Suprapubic skin (tissue), 4 donors: ENCODE data around the gene SSRP1. TPM values are rescaled to one million over a fixed set of nuclear protein-coding genes. Genes with fewer than 3 reads are reported as not detected.

ENCODE experiments used
- DNase-seq, 2 donors: peaks; one replicate each; pipeline ENCODE4 v3.0.0-alpha.2; 2019; ENCODE audit warnings: low spot score in 2 of 2
- H3K27ac ChIP-seq: fragments of 200-600 bp; sonication (generic); one replicate; pipeline ENCODE4 v1.5.1; 2019
- H3K27me3 ChIP-seq: fragments of 200-600 bp; sonication (generic); one replicate; pipeline ENCODE4 v1.5.1; 2019
- H3K36me3 ChIP-seq: fragments of 200-600 bp; sonication (generic); one replicate; pipeline ENCODE4 v1.5.1; 2019
- H3K4me1 ChIP-seq: fragments of 200-600 bp; sonication (generic); one replicate; pipeline ENCODE4 v1.5.1; 2019
- H3K4me3 ChIP-seq: fragments of 200-600 bp; sonication (generic); one replicate; pipeline ENCODE4 v1.5.1; 2019; ENCODE audit warnings: mild to moderate bottlenecking
- H3K9me3 ChIP-seq: fragments of 200-600 bp; sonication (generic); one replicate; pipeline ENCODE4 v1.5.1; 2019
- CTCF ChIP-seq, 2 donors: fragments of 200-600 bp in 1 of 2; fragments of 450-650 bp in 1 of 2; sonication (generic) in 1 of 2; IDR thresholded peaks; one replicate each; pipeline ENCODE4 v1.5.1; 2016 to 2019; ENCODE audit warnings: antibody characterized with exemption in 2 of 2, mild to moderate bottlenecking in 1 of 2, moderate library complexity in 1 of 2
- EP300 ChIP-seq: sonication (generic); formaldehyde crosslinking; IDR thresholded peaks from one replicate; pipeline ENCODE4 v1.6.1; 2017; ENCODE audit warnings: antibody characterized with exemption
- POLR2A ChIP-seq, 2 donors: fragments of 450-650 bp; IDR thresholded peaks; one replicate each; pipeline ENCODE4 v1.6.1; 2017; ENCODE audit warnings: antibody characterized with exemption in 2 of 2, mild to moderate bottlenecking in 2 of 2, moderate library complexity in 2 of 2
- POLR2AphosphoS5 ChIP-seq, 3 donors: sonication (generic); formaldehyde crosslinking; IDR thresholded peaks; one replicate each; pipeline ENCODE4 v1.6.1; 2017; ENCODE audit warnings: antibody characterized with exemption in 3 of 3
- WGBS: methylation state at CpG from one replicate; pipeline ENCODE4 v1.1.5; 2018; 5-methylcytosine and 5-hydroxymethylcytosine counted together
- total RNA-seq, 4 donors: library from RNA; depleted of rRNA; stranded (reverse); fragments of >200 nt; gene quantifications; one replicate each; pipeline ENCODE4 v1.1.0, GENCODE V29; 2016

The SSRP1 gene
- total RNA-seq, 4 donors from 2014 or later = 59.9 to 96.5 (median 67.9) TPM

DNA sequence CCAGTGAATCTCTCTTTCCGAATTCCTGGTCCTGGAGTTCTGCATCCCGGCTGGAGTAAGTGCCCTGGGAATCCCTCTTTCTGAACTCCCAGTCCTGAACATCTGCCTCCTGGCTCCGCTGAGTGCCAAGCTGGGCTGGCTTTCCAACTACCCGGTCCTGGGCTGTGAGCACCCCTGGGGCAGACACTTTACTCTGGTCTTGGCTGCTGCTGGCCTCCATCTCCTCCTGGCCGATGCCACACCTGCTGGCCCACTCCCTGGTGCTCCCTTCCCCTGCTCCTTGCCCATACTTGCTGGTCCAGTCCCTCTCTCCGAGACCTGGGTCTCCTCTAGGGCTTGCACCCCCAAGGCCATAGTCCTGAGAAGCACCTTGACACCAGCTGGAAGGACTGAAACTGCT, 25.6 kb downstream of the SSRP1 start:
- Histone ChIP-seq H3K27me3 (no peaks in the 10 kb centered on the region), H3K4me1 (peaks cover 97% of the 10 kb centered on the region), H3K27ac (peak overlapping the region; percentile 93), H3K36me3 (peaks cover 37% of the 10 kb centered on the region), H3K4me3 (peak overlapping the region; percentile 58), H3K9me3 (no peaks in the 10 kb centered on the region)
- peak; percentile 67 to 76 for DNase-seq
- WGBS = 47% methylated on average over 6 of the region's 6 CpGs
- TF ChIP-seq POLR2A (IDR thresholded peaks at IDR 0.05) = no peak
- no peak for TF ChIP-seq CTCF (IDR thresholded peaks at IDR 0.05)
- no peak for TF ChIP-seq POLR2AphosphoS5 (IDR thresholded peaks at IDR 0.05)
- TF ChIP-seq EP300 = no peak

GRCh38 chr11:57309106-57310059, 26.3 kb downstream of the SSRP1 start:
- 71% methylated on average over 24 of the region's 24 CpGs for WGBS
- Histone ChIP-seq H3K4me1 (peaks cover 97% of the 10 kb centered on the region), H3K36me3 (peaks cover 30% of the 10 kb centered on the region)

GRCh38 chr11:57308426-57309060, 27.1 kb downstream of the SSRP1 start:
- TF ChIP-seq POLR2A (IDR thresholded peaks at IDR 0.05) (no peak), POLR2AphosphoS5 (IDR thresholded peaks at IDR 0.05) (no peak), EP300 (no peak), CTCF (IDR thresholded peaks at IDR 0.05) (no peak)
- 66% methylated on average over 10 of the region's 10 CpGs for WGBS
- peaks cover 23% of the 10 kb centered on the region for H3K36me3 ChIP-seq
- peaks cover 100% of the 10 kb centered on the region for H3K4me1 ChIP-seq
- no peaks in the 10 kb centered on the region for H3K27me3 ChIP-seq
- H3K4me3 ChIP-seq = no peak overlapping the region
- DNase-seq = peak; percentile 69 to 76
- H3K9me3 ChIP-seq = no peaks in the 10 kb centered on the region
- H3K27ac ChIP-seq = peak overlapping the region; percentile 28

More at GRCh38 chr11:57309106-57310059, 26.3 kb downstream of the SSRP1 start:
- TF ChIP-seq EP300 (no peak), CTCF (IDR thresholded peaks at IDR 0.05) (no peak), POLR2AphosphoS5 (IDR thresholded peaks at IDR 0.05) (no peak), POLR2A (IDR thresholded peaks at IDR 0.05) (no peak)
- peak overlapping the region; percentile 93 for H3K27ac ChIP-seq
- DNase-seq = peak; percentile 63 to 74
- no peaks in the 10 kb centered on the region for H3K27me3 ChIP-seq
- peak overlapping the region; percentile 58 for H3K4me3 ChIP-seq
- no peaks in the 10 kb centered on the region for H3K9me3 ChIP-seq

DNA sequence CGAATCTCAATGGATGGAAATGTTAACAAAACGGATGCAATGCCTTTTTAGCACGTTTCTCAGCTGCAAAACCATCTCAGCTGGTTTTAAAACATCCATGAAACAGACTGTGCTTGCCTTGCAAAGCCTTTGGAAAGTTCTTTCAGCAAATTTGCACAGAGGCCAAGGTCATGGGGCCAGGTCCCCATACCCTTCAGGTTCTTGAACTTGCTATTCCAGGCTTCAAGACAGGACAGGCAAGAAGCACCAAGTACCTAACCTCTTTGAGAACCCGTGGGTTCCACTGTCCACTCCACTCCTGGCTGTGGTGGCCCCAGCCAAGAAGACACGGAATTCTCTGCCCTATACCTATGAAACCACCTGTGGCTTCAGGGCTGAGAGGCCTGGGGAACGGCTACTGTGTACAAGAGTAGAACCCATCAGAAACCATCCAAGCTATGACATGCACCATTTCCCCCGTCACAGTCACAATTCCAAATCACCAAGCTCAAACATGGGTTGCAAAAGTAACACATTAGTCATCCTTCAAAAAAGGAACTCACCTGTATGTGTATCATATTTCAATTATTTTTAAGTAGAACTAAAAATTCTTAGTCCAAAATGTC, 27.9 kb downstream of the SSRP1 start:
- TF ChIP-seq POLR2A (IDR thresholded peaks at IDR 0.05) (no peak), EP300 (no peak), CTCF (IDR thresholded peaks at IDR 0.05) (no peak), POLR2AphosphoS5 (IDR thresholded peaks at IDR 0.05) (no peak)
- 53% methylated on average over 7 of the region's 7 CpGs for WGBS
- peaks cover 98% of the 10 kb centered on the region for H3K4me1 ChIP-seq
- peak overlapping the region; percentile 2 for H3K4me3 ChIP-seq
- H3K36me3 ChIP-seq = peaks cover 23% of the 10 kb centered on the region
- H3K27me3 ChIP-seq = no peaks in the 10 kb centered on the region
- no peaks in the 10 kb centered on the region for H3K9me3 ChIP-seq
- DNase-seq = no peak
- H3K27ac ChIP-seq = peak overlapping the region; percentile 46
